Mucosa of descending colon (tissue), 3 donors: ENCODE measurements around the gene PKIB. TPM values are rescaled to one million over a fixed set of nuclear protein-coding genes. Genes with fewer than 3 reads are reported as not detected.

ENCODE experiments used
- ATAC-seq: fragments of 200-7000 bp; cut with Tn5 transposase; one replicate; pipeline ENCODE4 v1.9.1; 2020; ENCODE audit warnings: mild to moderate bottlenecking, moderate library complexity
- DNase-seq, 3 donors: peaks; one replicate each; pipeline ENCODE4 v3.0.0-alpha.2; 2020
- H3K36me3 ChIP-seq: fragments of 200-600 bp; one replicate; pipeline ENCODE4 v1.8.0; 2021; ENCODE audit warnings: low read depth, mild to moderate bottlenecking
- H3K4me1 ChIP-seq: fragments of 200-600 bp; one replicate; pipeline ENCODE4 v1.8.0; 2021; ENCODE audit warnings: low read depth, mild to moderate bottlenecking
- H3K4me3 ChIP-seq: fragments of 200-600 bp; one replicate; pipeline ENCODE4 v1.8.0; 2021; ENCODE audit warnings: mild to moderate bottlenecking
- H3K9me3 ChIP-seq: fragments of 200-600 bp; one replicate; pipeline ENCODE4 v1.8.0; 2021; ENCODE audit warnings: mild to moderate bottlenecking
- CTCF ChIP-seq: fragments of 200-600 bp; IDR thresholded peaks from one replicate; pipeline ENCODE4 v1.8.0; 2022; ENCODE audit warnings: antibody characterized with exemption, mild to moderate bottlenecking
- intact Hi-C, 2 donors: fragments of 100-400 bp; cut with DNase I in 1 of 2; cut with micrococcal nuclease in 1 of 2; formaldehyde crosslinking; loops; one replicate each; pipeline versions ENCODE4 v1.11.0 to v1.11.1; 2022; cut with DNase I, micrococcal nuclease
- total RNA-seq, 3 donors: library from RNA; stranded (reverse); fragmentation: NEBNext Ultra II Directional in 2 of 3; extraction: Animal tissue kit (Norgen Biotek cat#: 25700) in 2 of 3; gene quantifications; one replicate each; pipeline versions ENCODE4 v1.2.1 to v1.2.4, GENCODE V29; 2021 to 2023
- donor health status: DM: no; HTN: no; CAD: no; lungs with moderate emphysema.
- donor health status: DM: no; HTN: no; CAD: no.
- donor health status: DM: no; HTN: yes; CAD: no.

PKIB gene
- total RNA-seq, 3 donors from 2014 or later = 75.1 to 214 (median 122) TPM

DNA sequence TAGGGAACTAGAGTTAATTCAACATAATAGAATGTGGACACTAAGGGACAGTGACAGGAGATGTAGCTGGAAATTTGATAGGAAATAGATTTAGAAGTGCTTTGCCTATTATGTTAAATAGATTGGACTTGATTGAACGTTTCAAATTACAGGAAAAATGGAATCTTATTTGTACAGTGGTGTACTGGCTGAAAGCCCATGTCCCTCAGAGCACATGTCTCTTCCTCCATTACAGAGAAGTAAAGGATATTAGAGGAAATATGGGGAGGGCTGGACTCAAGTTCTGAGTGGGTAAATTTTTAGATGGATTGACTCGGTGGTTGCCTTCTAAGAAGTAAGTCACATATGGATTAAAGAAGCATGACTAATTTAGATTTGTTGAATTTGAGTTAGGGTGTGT is 11.4 kb downstream of the PKIB start:
- Histone ChIP-seq H3K4me3 (no peak overlapping the region), H3K36me3 (no peaks in the 10 kb centered on the region), H3K4me1 (no peaks in the 10 kb centered on the region), H3K9me3 (no peaks in the 10 kb centered on the region)
- no peak for TF ChIP-seq CTCF
- ATAC-seq = no peak
- DNase-seq = no peak
- intact Hi-C loops = no loop called here

DNA sequence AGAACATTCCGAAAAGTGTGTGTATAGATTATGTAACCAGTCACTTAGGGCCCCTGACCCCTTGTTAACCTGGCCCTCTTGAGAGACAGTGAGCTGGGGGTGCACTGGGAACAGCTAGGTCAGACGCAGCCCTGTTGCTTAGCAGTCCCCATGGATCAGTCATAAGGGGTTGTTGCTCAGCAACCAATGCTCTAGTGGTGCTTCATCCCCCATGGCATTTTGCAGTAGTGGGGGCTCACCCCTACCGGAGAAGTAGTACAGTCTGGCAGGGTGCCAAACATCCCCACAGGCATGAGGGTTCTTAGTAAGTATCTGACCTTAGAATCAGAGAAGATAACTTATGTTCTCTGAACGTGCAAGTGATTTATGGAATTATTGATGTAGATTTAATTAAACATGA is 12.3 kb downstream of the PKIB start:
- intact Hi-C loops = no loop called here
- no peak for ATAC-seq
- H3K4me1 ChIP-seq = no peaks in the 10 kb centered on the region
- no peak for DNase-seq
- no peaks in the 10 kb centered on the region for H3K9me3 ChIP-seq
- no peak for TF ChIP-seq CTCF
- H3K4me3 ChIP-seq = no peak overlapping the region
- H3K36me3 ChIP-seq = no peaks in the 10 kb centered on the region

DNA sequence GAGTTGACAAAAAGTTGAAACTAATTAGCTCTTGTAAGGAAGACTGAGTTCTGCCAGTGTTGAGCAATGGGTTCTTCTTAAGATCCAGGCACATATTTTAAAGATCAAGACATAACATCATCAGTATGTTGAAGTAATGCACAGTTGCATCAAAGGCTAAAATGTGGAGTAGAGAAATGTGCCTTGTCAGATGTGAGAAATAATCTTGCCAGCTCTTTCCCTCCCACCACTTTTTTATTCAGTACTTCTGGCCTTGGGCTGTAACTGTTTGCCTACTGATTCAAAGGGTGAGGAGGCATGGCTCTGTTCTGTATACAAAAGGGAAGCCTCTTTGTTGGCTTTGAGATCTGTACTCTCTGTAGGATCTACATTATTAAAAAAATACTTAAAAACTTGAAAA is 13.1 kb downstream of the PKIB start:
- ATAC-seq (no peak), DNase-seq (no peak)
- no peaks in the 10 kb centered on the region for H3K4me1 ChIP-seq
- no peaks in the 10 kb centered on the region for H3K9me3 ChIP-seq
- no peak overlapping the region for H3K4me3 ChIP-seq
- intact Hi-C loops = no loop called here
- TF ChIP-seq CTCF = no peak
- H3K36me3 ChIP-seq = no peaks in the 10 kb centered on the region

DNA sequence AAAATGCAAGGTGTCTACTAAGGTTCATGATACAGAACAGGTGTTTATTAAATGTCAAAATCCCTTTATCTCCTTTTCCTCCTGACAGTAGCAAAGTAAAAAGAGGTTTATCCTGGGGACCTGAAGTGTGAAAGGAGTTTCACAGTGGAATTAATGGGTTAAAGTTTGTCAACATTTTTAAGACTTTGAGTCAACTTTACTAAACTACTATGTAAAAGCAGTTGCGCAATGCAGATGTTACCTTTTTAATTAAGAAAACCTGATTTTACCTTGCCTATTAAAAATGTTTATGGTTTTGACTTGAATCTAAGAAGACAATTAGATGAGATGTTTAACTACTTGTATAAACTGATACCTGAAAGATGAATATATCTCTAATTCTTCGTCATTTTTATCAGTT is 14.6 kb downstream of the PKIB start:
- intact Hi-C loops = no loop called here

DNA sequence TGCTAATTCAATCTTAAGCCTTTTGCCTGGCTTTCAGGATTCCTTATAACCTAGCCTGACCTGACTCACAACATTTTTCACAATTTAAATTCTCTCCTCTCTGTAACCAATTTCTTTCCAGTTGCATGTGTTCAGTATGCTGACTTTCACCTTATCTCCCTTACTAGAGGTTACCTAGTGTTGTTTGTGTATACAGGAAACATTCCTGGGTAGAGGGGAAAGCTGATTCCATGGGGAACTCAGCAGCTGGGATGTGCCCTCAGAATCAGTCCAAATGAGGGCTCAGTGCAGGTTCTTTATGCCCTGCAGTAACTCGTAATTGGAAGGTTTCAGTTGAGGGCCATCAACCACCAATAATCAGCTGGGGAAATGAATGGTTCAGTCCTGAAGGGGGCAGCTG is 18.5 kb downstream of the PKIB start:
- Histone ChIP-seq H3K4me3 (no peak overlapping the region), H3K36me3 (no peaks in the 10 kb centered on the region), H3K9me3 (no peaks in the 10 kb centered on the region), H3K4me1 (no peaks in the 10 kb centered on the region)
- no peak for TF ChIP-seq CTCF
- intact Hi-C loops = no loop called here
- no peak for ATAC-seq
- DNase-seq = no peak

More for the DNA sequence above, 14.6 kb downstream of the PKIB start:
- Histone ChIP-seq H3K36me3 (no peaks in the 10 kb centered on the region), H3K9me3 (no peaks in the 10 kb centered on the region), H3K4me1 (no peaks in the 10 kb centered on the region), H3K4me3 (no peak overlapping the region)
- no peak for TF ChIP-seq CTCF
- ATAC-seq (no peak), DNase-seq (no peak)

DNA sequence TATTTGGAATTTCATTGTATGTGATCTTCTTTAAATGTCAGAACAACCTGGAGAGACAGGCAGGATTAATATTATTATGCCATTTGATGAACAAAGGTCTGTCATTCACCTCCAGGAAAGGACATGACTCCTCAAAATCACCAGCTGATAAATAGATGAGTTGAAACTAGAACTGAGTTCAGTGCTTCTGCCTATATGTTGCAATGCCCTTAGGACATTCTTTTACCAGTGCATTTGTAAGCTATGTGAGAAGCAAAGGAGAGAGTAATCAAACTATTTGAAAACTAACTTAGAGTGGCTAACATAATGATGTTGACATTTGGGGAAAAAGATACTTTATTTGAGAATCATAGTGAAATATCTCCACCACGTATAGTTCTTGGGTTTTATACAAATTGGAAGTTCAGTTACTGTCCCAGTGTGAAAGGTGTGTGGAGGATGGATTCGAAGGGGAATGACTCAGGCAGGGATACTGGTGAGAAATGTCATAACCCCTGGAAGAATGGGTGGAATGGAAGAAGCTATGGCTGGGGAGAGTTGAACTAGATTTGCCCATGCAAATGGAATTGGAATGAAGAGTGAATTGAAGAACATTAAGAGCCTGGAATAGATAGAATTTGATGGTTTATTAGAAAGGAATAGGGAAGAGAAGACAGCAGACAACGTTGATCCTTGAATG is 21.5 kb downstream of the PKIB start:
- no peaks in the 10 kb centered on the region for H3K9me3 ChIP-seq
- ATAC-seq (no peak), DNase-seq (no peak)
- TF ChIP-seq CTCF = no peak
- intact Hi-C loops = no loop called here
- H3K4me1 ChIP-seq = no peaks in the 10 kb centered on the region
- H3K4me3 ChIP-seq = no peak overlapping the region
- no peaks in the 10 kb centered on the region for H3K36me3 ChIP-seq
